KMS-11 (cell line): ENCODE measurements around the gene RNF222.

Experiments
- H2AFZ ChIP-seq: fragments of 200-600 bp; sonication (generic); 2 replicates; pipeline ENCODE4 v1.6.1; 2016; ENCODE audit warnings: antibody characterized with exemption, mixed run types, low read depth
- H3K27ac ChIP-seq: fragments of 200-600 bp; sonication (generic); 2 replicates; pipeline ENCODE4 v1.6.1; 2016; ENCODE audit warnings: mild to moderate bottlenecking, mixed run types
- H3K27me3 ChIP-seq: fragments of 200-600 bp; sonication (generic); 2 replicates; pipeline ENCODE4 v1.6.1; 2017; ENCODE audit warnings: mild to moderate bottlenecking, low read depth, mixed run types, moderate library complexity; ENCODE audit not compliant: insufficient read depth
- H3K36me3 ChIP-seq: fragments of 200-600 bp; sonication (generic); 2 replicates; pipeline ENCODE4 v1.6.1; 2017; ENCODE audit warnings: mild to moderate bottlenecking, mixed run types; ENCODE audit not compliant: insufficient read depth
- H3K4me1 ChIP-seq: fragments of 200-600 bp; sonication (generic); 2 replicates; pipeline ENCODE4 v1.6.1; 2016; ENCODE audit warnings: mild to moderate bottlenecking, low read depth, mixed run types; ENCODE audit not compliant: poor library complexity, severe bottlenecking
- H3K4me2 ChIP-seq: fragments of 200-600 bp; sonication (generic); 2 replicates; pipeline ENCODE4 v1.7.0; 2016; ENCODE audit warnings: mild to moderate bottlenecking, mixed run types
- H3K4me3 ChIP-seq: fragments of 200-600 bp; sonication (generic); IDR thresholded peaks from 2 replicates; pipeline ENCODE4 v1.6.1; 2017; ENCODE audit warnings: low read depth, low read length, mixed read lengths; ENCODE audit not compliant: insufficient read depth
- H3K79me2 ChIP-seq: fragments of 200-600 bp; sonication (generic); 2 replicates; pipeline ENCODE4 v1.6.1; 2016; ENCODE audit warnings: low read depth, mixed run types; ENCODE audit not compliant: insufficient read depth
- H3K9ac ChIP-seq: fragments of 200-600 bp; sonication (generic); 2 replicates; pipeline ENCODE4 v1.6.1; 2016; ENCODE audit warnings: mild to moderate bottlenecking, mixed run types
- H4K20me1 ChIP-seq: fragments of 200-600 bp; sonication (generic); 2 replicates; pipeline ENCODE4 v1.6.1; 2016; ENCODE audit warnings: mild to moderate bottlenecking, mixed run types; ENCODE audit not compliant: insufficient read depth
- TF ChIP-seq, protein P1 (sequence below): fragments of 200-600 bp; sonication (generic); conservative IDR thresholded peaks from 2 replicates; pipeline ENCODE4 v1.6.1; 2017; ENCODE audit warnings: low read depth, mild to moderate bottlenecking, antibody characterized with exemption, low read length, moderate library complexity, mixed read lengths

Gene RNF222

DNA sequence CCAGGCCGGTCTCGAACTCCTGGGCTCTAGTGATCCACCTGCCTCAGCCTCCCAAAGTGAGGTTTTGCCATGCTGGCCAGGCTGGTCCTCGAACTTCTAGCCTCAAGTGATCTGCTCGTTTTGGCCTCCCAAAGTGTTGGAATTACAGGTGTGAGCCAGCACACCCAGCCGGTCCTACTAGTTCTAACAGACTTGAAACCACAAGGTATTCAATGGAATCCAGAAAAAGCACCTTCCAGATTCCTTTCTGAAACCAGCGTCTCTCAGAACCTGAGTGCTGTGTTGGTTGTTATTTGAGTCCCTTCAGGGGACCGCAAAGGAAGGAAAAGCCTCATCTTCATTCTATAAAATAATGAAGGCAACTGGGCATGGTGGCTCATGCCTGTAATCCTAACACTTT is 25.2 kb downstream of the RNF222 start:
- Histone ChIP-seq H3K36me3 (no peaks in the 10 kb centered on the region), H3K79me2 (no peaks in the 10 kb centered on the region), H3K4me2 (no peak overlapping the region), H2AFZ (no peak overlapping the region), H3K9ac (no peak overlapping the region), H4K20me1 (no peaks in the 10 kb centered on the region), H3K4me1 (no peaks in the 10 kb centered on the region), H3K4me3 (no peak overlapping the region), H3K27ac (no peak overlapping the region), H3K27me3 (no peaks in the 10 kb centered on the region)
- TF ChIP-seq, protein P1, sequence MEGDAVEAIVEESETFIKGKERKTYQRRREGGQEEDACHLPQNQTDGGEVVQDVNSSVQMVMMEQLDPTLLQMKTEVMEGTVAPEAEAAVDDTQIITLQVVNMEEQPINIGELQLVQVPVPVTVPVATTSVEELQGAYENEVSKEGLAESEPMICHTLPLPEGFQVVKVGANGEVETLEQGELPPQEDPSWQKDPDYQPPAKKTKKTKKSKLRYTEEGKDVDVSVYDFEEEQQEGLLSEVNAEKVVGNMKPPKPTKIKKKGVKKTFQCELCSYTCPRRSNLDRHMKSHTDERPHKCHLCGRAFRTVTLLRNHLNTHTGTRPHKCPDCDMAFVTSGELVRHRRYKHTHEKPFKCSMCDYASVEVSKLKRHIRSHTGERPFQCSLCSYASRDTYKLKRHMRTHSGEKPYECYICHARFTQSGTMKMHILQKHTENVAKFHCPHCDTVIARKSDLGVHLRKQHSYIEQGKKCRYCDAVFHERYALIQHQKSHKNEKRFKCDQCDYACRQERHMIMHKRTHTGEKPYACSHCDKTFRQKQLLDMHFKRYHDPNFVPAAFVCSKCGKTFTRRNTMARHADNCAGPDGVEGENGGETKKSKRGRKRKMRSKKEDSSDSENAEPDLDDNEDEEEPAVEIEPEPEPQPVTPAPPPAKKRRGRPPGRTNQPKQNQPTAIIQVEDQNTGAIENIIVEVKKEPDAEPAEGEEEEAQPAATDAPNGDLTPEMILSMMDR = no peak

DNA sequence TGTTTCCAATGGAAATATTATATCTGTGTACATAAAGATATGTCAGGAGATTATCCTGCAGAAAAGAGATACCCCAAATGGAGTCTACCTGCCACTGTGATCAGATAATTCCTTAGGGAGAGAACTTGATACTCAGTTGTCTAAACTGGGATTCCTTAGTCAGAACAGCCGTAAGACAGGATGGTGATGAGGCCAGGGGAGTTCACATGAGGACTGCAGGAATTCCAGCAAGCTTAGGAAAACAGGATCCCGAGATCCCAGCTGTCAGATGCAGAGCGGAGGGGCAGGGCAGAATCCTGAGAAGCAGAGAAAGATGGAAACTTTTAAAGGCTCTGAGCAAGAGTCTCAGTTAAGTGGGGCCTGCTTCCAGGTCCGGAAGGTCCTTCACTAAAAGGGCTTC is 25.8 kb downstream of the RNF222 start:
- Histone ChIP-seq H3K4me1 (no peaks in the 10 kb centered on the region), H3K27me3 (no peaks in the 10 kb centered on the region), H3K9ac (no peak overlapping the region), H3K4me3 (no peak overlapping the region), H3K27ac (no peak overlapping the region), H3K36me3 (no peaks in the 10 kb centered on the region), H2AFZ (no peak overlapping the region), H3K4me2 (no peak overlapping the region), H3K79me2 (no peaks in the 10 kb centered on the region), H4K20me1 (no peaks in the 10 kb centered on the region)
- TF ChIP-seq, protein P1 = no peak

DNA sequence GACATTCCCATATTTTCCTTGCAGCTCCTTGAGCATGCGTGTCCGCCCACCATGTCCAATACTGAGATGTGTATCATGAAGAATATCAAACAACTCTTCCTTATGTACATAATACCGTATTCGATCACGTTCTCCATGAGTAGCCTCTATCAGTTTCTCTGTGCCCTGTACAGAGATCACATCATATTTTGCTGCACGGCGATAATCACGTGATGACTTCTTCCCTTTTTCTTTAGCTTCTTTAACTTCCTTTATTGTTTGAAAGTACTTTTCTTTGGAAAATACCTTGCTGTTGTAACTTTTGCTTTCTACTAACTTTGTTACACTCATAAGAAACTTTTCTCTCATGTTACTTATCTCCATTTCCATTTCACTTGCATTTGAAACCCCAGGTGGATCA is 27.7 kb downstream of the RNF222 start:
- Histone ChIP-seq H3K4me1 (no peaks in the 10 kb centered on the region), H3K27me3 (no peaks in the 10 kb centered on the region), H4K20me1 (no peaks in the 10 kb centered on the region), H3K4me2 (no peak overlapping the region), H3K27ac (no peak overlapping the region), H3K36me3 (no peaks in the 10 kb centered on the region), H2AFZ (no peak overlapping the region), H3K9ac (no peak overlapping the region), H3K4me3 (no peak overlapping the region), H3K79me2 (no peaks in the 10 kb centered on the region)
- TF ChIP-seq, protein P1 = no peak

DNA sequence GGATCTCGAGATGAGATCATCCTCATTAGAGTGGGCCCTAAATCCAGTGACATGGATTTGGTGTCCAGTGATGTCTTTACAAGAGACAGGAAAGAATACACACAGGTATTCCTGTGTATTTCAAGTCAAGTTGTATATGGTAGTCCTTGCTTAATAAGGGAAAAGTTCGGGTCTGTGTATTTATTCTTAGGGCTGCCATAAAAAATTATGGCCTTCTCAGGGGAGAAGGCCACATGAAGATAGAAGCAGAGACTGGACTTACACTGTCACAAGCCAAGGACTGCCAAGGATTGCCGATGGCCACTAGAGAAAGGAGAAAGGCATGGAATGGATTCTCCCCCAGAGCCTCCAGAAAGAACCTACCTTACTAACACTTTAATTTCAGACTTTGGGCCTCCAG is 29.4 kb downstream of the RNF222 start:
- H3K4me1 ChIP-seq = no peaks in the 10 kb centered on the region
- no peaks in the 10 kb centered on the region for H3K27me3 ChIP-seq
- H2AFZ ChIP-seq = no peak overlapping the region
- TF ChIP-seq, protein P1 = no peak
- no peak overlapping the region for H3K9ac ChIP-seq
- no peak overlapping the region for H3K4me3 ChIP-seq
- H3K79me2 ChIP-seq = no peaks in the 10 kb centered on the region
- no peak overlapping the region for H3K27ac ChIP-seq
- no peaks in the 10 kb centered on the region for H3K36me3 ChIP-seq
- H3K4me2 ChIP-seq = no peak overlapping the region
- H4K20me1 ChIP-seq = no peaks in the 10 kb centered on the region

DNA sequence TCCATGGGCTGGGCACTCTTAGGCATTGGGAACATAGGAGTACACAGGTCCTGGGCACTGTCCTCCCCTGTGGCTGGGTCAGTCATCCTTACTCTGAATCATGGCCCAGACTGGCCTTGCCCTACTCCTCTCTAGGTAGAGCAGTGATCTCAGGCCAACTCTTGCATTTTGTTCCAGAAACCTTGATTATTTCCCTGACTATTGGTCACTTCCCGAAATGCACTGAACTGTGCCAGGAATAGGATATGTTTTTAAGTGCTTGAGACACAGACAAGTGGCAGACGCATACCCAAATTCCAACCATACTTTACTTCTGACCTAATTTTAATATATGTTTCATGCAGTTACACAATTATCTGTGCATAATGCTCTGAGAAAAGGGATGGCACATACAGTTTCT is 31.4 kb downstream of the RNF222 start:
- Histone ChIP-seq H3K4me2 (no peak overlapping the region), H3K27ac (no peak overlapping the region), H3K4me1 (no peaks in the 10 kb centered on the region), H2AFZ (no peak overlapping the region), H3K9ac (no peak overlapping the region), H4K20me1 (no peaks in the 10 kb centered on the region), H3K27me3 (no peaks in the 10 kb centered on the region), H3K36me3 (no peaks in the 10 kb centered on the region), H3K4me3 (no peak overlapping the region), H3K79me2 (no peaks in the 10 kb centered on the region)
- TF ChIP-seq, protein P1 = no peak
